ENCODE data around the gene HOXD11.

HOXD11 gene

DNA sequence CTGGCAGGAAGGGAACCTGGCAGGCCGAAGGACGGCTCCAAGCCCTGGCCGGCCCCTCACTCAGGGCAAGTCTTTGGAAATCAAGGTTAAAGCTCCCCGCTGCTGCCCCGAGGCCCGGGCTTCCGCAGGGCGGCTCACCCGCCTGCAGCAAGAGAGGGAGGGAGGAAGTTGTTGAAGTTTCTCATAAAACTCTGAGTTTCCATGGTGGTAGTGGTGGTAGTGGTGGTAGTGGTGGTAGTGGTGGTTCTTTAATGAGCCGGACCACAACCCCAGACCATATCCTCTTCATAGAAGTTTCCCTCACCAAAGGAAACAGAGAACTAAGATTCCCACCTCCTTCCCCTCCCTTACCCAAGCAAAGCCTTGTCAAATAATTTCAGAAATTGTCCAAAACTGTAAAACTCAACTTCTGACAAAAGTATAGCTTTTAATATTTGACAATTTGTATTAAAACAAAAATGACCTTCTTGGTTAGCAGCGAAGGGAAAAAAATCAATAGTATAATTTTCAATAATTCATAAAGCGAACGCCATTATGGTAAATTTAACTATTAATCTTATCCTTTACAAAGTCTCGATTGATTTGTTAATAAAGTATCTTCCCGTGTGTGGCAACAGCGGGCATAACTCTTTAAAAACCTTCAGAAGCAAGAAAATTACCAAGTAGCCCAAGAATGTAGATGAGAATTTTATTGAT is 8.0 kb downstream of the HOXD11 start:
- H3K79me2 ChIP-seq (ENCODE audit: low read length) = no peaks in the 10 kb centered on the region
- H3K4me3 ChIP-seq (ENCODE audit: low read length) = no peak overlapping the region
- peaks cover 8% of the 10 kb centered on the region for H3K4me1 ChIP-seq (ENCODE audit: low read length)
- no peak overlapping the region for H2AFZ ChIP-seq (ENCODE audit: low read depth, low read length)
- no peaks in the 10 kb centered on the region for H4K20me1 ChIP-seq (ENCODE audit: insufficient read depth, low read length)
- no peaks in the 10 kb centered on the region for H3K27me3 ChIP-seq (ENCODE audit: low read depth, low read length)
- H3K4me2 ChIP-seq (ENCODE audit: low read length) = no peak overlapping the region
- TF ChIP-seq, protein P1, sequence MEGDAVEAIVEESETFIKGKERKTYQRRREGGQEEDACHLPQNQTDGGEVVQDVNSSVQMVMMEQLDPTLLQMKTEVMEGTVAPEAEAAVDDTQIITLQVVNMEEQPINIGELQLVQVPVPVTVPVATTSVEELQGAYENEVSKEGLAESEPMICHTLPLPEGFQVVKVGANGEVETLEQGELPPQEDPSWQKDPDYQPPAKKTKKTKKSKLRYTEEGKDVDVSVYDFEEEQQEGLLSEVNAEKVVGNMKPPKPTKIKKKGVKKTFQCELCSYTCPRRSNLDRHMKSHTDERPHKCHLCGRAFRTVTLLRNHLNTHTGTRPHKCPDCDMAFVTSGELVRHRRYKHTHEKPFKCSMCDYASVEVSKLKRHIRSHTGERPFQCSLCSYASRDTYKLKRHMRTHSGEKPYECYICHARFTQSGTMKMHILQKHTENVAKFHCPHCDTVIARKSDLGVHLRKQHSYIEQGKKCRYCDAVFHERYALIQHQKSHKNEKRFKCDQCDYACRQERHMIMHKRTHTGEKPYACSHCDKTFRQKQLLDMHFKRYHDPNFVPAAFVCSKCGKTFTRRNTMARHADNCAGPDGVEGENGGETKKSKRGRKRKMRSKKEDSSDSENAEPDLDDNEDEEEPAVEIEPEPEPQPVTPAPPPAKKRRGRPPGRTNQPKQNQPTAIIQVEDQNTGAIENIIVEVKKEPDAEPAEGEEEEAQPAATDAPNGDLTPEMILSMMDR (IDR thresholded peaks at IDR 0.05; ENCODE audit: low read depth, low read length) = no peak
- TF ChIP-seq EZH2phosphoT487 (IDR thresholded peaks at IDR 0.05; ENCODE audit: low read depth) = no peak
- no peaks in the 10 kb centered on the region for H3K9me3 ChIP-seq (ENCODE audit: insufficient read depth, low read length)
- no peak overlapping the region for H3K9ac ChIP-seq (ENCODE audit: low read length)
- H3K27ac ChIP-seq (ENCODE audit: low read length) = no peak overlapping the region
- no peaks in the 10 kb centered on the region for H3K36me3 ChIP-seq (replicated peaks; ENCODE audit: low read depth, low read length)

DNA sequence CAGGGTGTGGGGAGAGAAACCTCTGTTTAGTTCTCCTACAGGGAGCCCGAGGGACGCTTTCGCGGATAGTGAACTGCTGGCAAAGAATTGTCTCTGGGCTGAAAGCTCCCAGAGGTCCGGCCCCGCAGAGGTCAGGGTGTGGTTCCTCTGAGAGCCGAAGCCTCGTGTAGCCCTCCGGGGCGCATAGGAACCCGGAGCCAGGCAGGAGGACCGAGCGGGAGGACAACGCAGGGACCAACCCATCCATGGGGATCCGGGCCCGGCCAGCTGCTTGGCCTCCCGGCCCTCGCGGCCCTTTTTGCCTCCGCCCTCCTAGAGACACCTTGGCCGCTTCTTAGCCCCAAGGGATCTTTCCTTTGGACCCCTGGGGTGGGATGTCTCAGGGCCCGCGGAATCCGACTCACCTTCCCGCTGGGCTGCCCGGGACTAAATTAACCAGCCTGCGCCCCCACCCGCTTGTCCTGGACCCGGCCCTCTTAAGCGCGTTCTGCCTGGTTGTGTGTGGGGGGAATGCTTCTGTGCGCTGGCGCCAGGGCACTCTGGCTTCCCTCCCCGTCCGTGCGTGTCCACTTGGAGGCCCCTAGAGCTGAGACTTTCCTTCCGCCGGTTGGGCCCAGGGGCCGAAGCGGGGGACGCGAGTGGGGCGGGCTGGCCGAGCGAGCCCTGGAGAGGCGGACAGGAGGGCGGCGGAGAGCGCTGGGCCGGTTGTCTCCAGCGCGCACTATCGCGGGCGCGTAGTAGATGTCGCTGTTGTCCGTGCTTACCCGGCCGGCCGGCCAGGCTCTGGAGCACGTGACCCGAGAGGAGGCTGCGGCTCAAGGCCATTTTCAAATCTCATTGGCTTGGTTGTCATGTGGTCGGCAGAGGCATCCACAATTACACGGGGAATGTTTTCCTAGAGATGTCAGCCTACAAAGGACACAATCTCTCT is 9.1 kb downstream of the HOXD11 start, which contains the start of gene HOXD10:
Gene HOXD10, plus strand, starts transcription at position 896 of the 931 bp plus-strand sequence. CDS start 56 bp downstream, outside the sequence.
- no peaks in the 10 kb centered on the region for H3K36me3 ChIP-seq (replicated peaks; ENCODE audit: low read depth, low read length)
- H3K27ac ChIP-seq (ENCODE audit: low read length) = no peak within 1 kb of the TSS
- no peak for TF ChIP-seq EZH2phosphoT487 (IDR thresholded peaks at IDR 0.05; ENCODE audit: low read depth)
- TF ChIP-seq, protein P1 (IDR thresholded peaks at IDR 0.05; ENCODE audit: low read depth, low read length) = no peak

DNA sequence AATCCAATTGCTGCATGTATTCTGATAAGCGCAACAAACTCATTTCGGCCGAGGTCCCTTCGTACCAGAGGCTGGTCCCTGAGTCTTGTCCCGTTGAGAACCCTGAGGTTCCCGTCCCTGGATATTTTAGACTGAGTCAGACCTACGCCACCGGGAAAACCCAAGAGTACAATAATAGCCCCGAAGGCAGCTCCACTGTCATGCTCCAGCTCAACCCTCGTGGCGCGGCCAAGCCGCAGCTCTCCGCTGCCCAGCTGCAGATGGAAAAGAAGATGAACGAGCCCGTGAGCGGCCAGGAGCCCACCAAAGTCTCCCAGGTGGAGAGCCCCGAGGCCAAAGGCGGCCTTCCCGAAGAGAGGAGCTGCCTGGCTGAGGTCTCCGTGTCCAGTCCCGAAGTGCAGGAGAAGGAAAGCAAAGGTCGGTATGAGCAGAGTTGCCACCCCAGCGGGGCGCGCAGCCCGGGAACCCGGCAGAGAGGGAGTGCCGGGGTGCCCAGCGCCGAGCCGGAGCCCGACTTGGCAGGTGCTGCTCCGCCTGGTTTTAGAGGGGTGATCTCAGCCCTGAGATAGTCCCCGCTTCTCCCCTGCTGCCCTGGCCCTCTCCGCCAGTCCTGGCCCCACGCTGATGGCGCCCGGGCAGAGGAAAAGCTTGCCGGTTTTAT is 10.2 kb downstream of the HOXD11 start:
- H3K27me3 ChIP-seq (ENCODE audit: low read depth, low read length) = no peaks in the 10 kb centered on the region
- no peak overlapping the region for H3K27ac ChIP-seq (ENCODE audit: low read length)
- no peaks in the 10 kb centered on the region for H3K79me2 ChIP-seq (ENCODE audit: low read length)
- no peaks in the 10 kb centered on the region for H4K20me1 ChIP-seq (ENCODE audit: insufficient read depth, low read length)
- no peaks in the 10 kb centered on the region for H3K9me3 ChIP-seq (ENCODE audit: insufficient read depth, low read length)
- no peak for TF ChIP-seq EZH2phosphoT487 (IDR thresholded peaks at IDR 0.05; ENCODE audit: low read depth)
- TF ChIP-seq, protein P1 (IDR thresholded peaks at IDR 0.05; ENCODE audit: low read depth, low read length) = no peak
- H2AFZ ChIP-seq (ENCODE audit: low read depth, low read length) = no peak overlapping the region
- no peak overlapping the region for H3K4me2 ChIP-seq (ENCODE audit: low read length)
- H3K9ac ChIP-seq (ENCODE audit: low read length) = no peak overlapping the region
- no peaks in the 10 kb centered on the region for H3K4me1 ChIP-seq (ENCODE audit: low read length)
- no peaks in the 10 kb centered on the region for H3K36me3 ChIP-seq (replicated peaks; ENCODE audit: low read depth, low read length)
- H3K4me3 ChIP-seq (ENCODE audit: low read length) = no peak overlapping the region

More for the DNA sequence above, 9.1 kb downstream of the HOXD11 start, which contains the start of gene HOXD10:
- Histone ChIP-seq H2AFZ (ENCODE audit: low read depth, low read length) (no peak within 1 kb of the TSS), H3K9ac (ENCODE audit: low read length) (no peak within 1 kb of the TSS), H4K20me1 (ENCODE audit: insufficient read depth, low read length) (no peaks in the 10 kb centered on the region), H3K27me3 (ENCODE audit: low read depth, low read length) (no peaks in the 10 kb centered on the region), H3K79me2 (ENCODE audit: low read length) (no peaks in the 10 kb centered on the region), H3K9me3 (ENCODE audit: insufficient read depth, low read length) (no peaks in the 10 kb centered on the region), H3K4me1 (ENCODE audit: low read length) (no peaks in the 10 kb centered on the region), H3K4me2 (ENCODE audit: low read length) (no peak within 1 kb of the TSS), H3K4me3 (ENCODE audit: low read length) (no peak within 1 kb of the TSS)
